H9 (cell line): Measurements from ENCODE around the gene LPP. TPM values are rescaled to one million over a fixed set of nuclear protein-coding genes. Genes with fewer than 3 reads are reported as not detected.

ENCODE experiments used
- DNase-seq: peaks from one replicate; pipeline ENCODE4 v3.0.0-alpha.2; 2017
- H2AFZ ChIP-seq: one replicate; pipeline ENCODE4 v1.6.1; 2013; ENCODE audit warnings: mild to moderate bottlenecking, low read length, control low read depth, moderate library complexity
- H2AK5ac ChIP-seq: 2 replicates; pipeline ENCODE4 v1.6.1; 2013; ENCODE audit warnings: low read length, control low read depth, mixed read lengths; ENCODE audit not compliant: insufficient read length
- H2BK120ac ChIP-seq: one replicate; pipeline ENCODE4 v1.6.1; 2013; ENCODE audit warnings: low read depth, mild to moderate bottlenecking, low read length, control low read depth, inconsistent platforms; ENCODE audit not compliant: poor library complexity, severe bottlenecking
- H2BK12ac ChIP-seq: 2 replicates; pipeline ENCODE4 v1.6.1; 2013; ENCODE audit warnings: low read length, control low read depth, mixed read lengths, low read depth; ENCODE audit not compliant: insufficient read length
- H2BK15ac ChIP-seq: 2 replicates; pipeline ENCODE4 v1.6.1; 2013; ENCODE audit warnings: low read depth, low read length, control low read depth
- H2BK20ac ChIP-seq: one replicate; pipeline ENCODE4 v1.6.1; 2013; ENCODE audit warnings: low read depth, mild to moderate bottlenecking, low read length, control low read depth, inconsistent platforms; ENCODE audit not compliant: poor library complexity, severe bottlenecking
- H2BK5ac ChIP-seq: 2 replicates; pipeline ENCODE4 v1.6.1; 2013; ENCODE audit warnings: low read length, control low read depth, mixed read lengths; ENCODE audit not compliant: insufficient read length
- H3K14ac ChIP-seq: 2 replicates; pipeline ENCODE4 v1.6.1; 2013; ENCODE audit warnings: low read length, control low read depth; ENCODE audit not compliant: insufficient read depth
- H3K18ac ChIP-seq: 2 replicates; pipeline ENCODE4 v1.6.1; 2013; ENCODE audit warnings: low read depth, mild to moderate bottlenecking, mixed read lengths, low read length, control low read depth; ENCODE audit not compliant: insufficient read length
- H3K23ac ChIP-seq: 2 replicates; pipeline ENCODE4 v1.6.1; 2013; ENCODE audit warnings: low read length, control low read depth, mixed read lengths, low read depth; ENCODE audit not compliant: insufficient read length
- H3K23me2 ChIP-seq: 2 replicates; pipeline ENCODE4 v1.6.1; 2013; ENCODE audit warnings: low read depth, mild to moderate bottlenecking, mixed read lengths, low read length, control low read depth; ENCODE audit not compliant: insufficient read length, poor library complexity, severe bottlenecking
- H3K27ac ChIP-seq: 2 replicates; pipeline ENCODE4 v1.5.1; 2013; ENCODE audit warnings: low read length, control low read depth, mixed read lengths, low read depth; ENCODE audit not compliant: insufficient read length
- H3K27me3 ChIP-seq: 2 replicates; pipeline ENCODE4 v1.6.1; 2013; ENCODE audit warnings: low read length, control low read depth, inconsistent platforms; ENCODE audit not compliant: insufficient read depth
- H3K4ac ChIP-seq: 2 replicates; pipeline ENCODE4 v1.6.1; 2013; ENCODE audit warnings: low read depth, mild to moderate bottlenecking, control low read depth, inconsistent platforms, low read length, moderate library complexity
- H3K4me1 ChIP-seq: 2 replicates; pipeline ENCODE4 v1.6.1; 2013; ENCODE audit warnings: low read length, control low read depth, inconsistent platforms; ENCODE audit not compliant: insufficient read depth
- H3K4me2 ChIP-seq: 2 replicates; pipeline ENCODE4 v1.6.1; 2013; ENCODE audit warnings: low read length, control low read depth, mixed read lengths; ENCODE audit not compliant: insufficient read length, insufficient read depth
- H3K56ac ChIP-seq: 2 replicates; pipeline ENCODE4 v1.6.1; 2013; ENCODE audit warnings: low read depth, mild to moderate bottlenecking, mixed read lengths, low read length, control low read depth; ENCODE audit not compliant: insufficient read length
- H3K79me1 ChIP-seq: 2 replicates; pipeline ENCODE4 v1.6.1; 2013; ENCODE audit warnings: low read depth, mild to moderate bottlenecking, moderate library complexity, low read length, control low read depth, inconsistent platforms; ENCODE audit not compliant: insufficient read depth, poor library complexity, severe bottlenecking
- H3K79me2 ChIP-seq: 2 replicates; pipeline ENCODE4 v1.6.1; 2013; ENCODE audit warnings: low read length, control low read depth, inconsistent platforms; ENCODE audit not compliant: insufficient read depth
- H3K9ac ChIP-seq: 2 replicates; pipeline ENCODE4 v1.6.1; 2013; ENCODE audit warnings: low read length, control low read depth, mixed read lengths; ENCODE audit not compliant: insufficient read length; ENCODE audit errors: extremely low read depth
- H3K9me3 ChIP-seq: one replicate; pipeline ENCODE4 v1.6.1; 2013; ENCODE audit warnings: low read depth, low read length, inconsistent platforms; ENCODE audit not compliant: control insufficient read depth
- H3T11ph ChIP-seq: one replicate; pipeline ENCODE4 v1.6.1; 2013; ENCODE audit warnings: mild to moderate bottlenecking, low read length, control low read depth, inconsistent platforms
- H4K20me1 ChIP-seq: one replicate; pipeline ENCODE4 v1.6.1; 2013; ENCODE audit not compliant: control insufficient read depth, insufficient read length, insufficient read depth
- H4K5ac ChIP-seq: 2 replicates; pipeline ENCODE4 v1.6.1; 2013; ENCODE audit warnings: low read depth, mild to moderate bottlenecking, mixed read lengths, low read length, control low read depth; ENCODE audit not compliant: insufficient read length
- H4K8ac ChIP-seq: replicated peaks from 2 replicates; pipeline ENCODE4 v1.6.1; 2013; ENCODE audit warnings: low read length, control low read depth, mixed read lengths, low read depth; ENCODE audit not compliant: insufficient read length
- H4K91ac ChIP-seq: 2 replicates; pipeline ENCODE4 v1.6.1; 2013; ENCODE audit warnings: low read depth, mild to moderate bottlenecking, moderate library complexity, mixed read lengths, low read length, control low read depth; ENCODE audit not compliant: insufficient read length
- H3K27ac Mint-ChIP-seq, 3 experiments: 2 replicates in 2 of 3; 3 replicates in 1 of 3; pipeline ENCODE4 v1.8.0; 2020 to 2021; ENCODE audit warnings: mixed read lengths in 3 of 3, mild to moderate bottlenecking in 1 of 3, moderate library complexity in 1 of 3
- H3K27me3 Mint-ChIP-seq: 2 replicates; pipeline ENCODE4 v1.8.0; 2021; ENCODE audit warnings: low read depth, mild to moderate bottlenecking, moderate library complexity, mixed read lengths
- H3K36me3 Mint-ChIP-seq, 3 experiments: 2 replicates in 2 of 3; 3 replicates in 1 of 3; pipeline ENCODE4 v1.8.0; 2020 to 2021; ENCODE audit warnings: low read depth in 3 of 3, mixed read lengths in 3 of 3; ENCODE audit not compliant: insufficient read depth in 1 of 3
- H3K4me1 Mint-ChIP-seq, 2 experiments: 2 replicates each; pipeline ENCODE4 v1.8.0; 2020; ENCODE audit warnings: mixed read lengths in 2 of 2
- H3K4me3 Mint-ChIP-seq, 2 experiments: 2 replicates in 1 of 2; 3 replicates in 1 of 2; pipeline ENCODE4 v1.8.0; 2020 to 2021; ENCODE audit warnings: mild to moderate bottlenecking in 2 of 2, mixed read lengths in 2 of 2, moderate library complexity in 1 of 2
- H3K9me3 Mint-ChIP-seq, 2 experiments: 2 replicates in 1 of 2; 3 replicates in 1 of 2; pipeline ENCODE4 v1.8.0; 2020; ENCODE audit warnings: mild to moderate bottlenecking in 2 of 2, mixed read lengths in 2 of 2, moderate library complexity in 1 of 2
- CTCF ChIP-seq: fragments of 200-600 bp; sonication (generic); conservative IDR thresholded peaks from 3 replicates; pipeline ENCODE4 v1.8.0; 2021; ENCODE audit warnings: antibody characterized with exemption, mild to moderate bottlenecking
- total RNA-seq: library from RNA; stranded (reverse); gene quantifications from 2 replicates; pipeline ENCODE4 v1.2.1, GENCODE V29; 2021

The LPP gene
- total RNA-seq, 1 experiment from 2014 or later: 64.6 TPM

DNA sequence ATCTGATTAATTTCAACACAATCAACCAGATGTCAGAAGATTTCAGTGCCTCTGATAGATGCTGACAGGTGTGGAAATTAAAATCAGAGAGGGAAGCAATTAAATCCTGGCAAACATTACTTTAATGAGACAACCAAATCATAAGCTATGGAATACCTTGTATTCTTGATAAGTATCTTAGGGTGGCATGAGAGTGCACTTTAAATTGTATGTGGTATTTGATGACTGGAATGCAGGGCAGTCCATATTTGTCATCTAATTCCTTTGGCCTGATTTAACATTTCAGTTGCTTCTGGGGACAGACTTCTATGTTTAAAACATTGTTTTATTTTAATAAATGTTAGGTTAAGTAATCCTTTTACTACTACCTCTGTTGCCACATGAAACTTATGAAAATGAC lies 184.1 kb downstream of the LPP start:
- peaks cover 2% of the 10 kb centered on the region; the same call in 1 of the 2 replicates for H3K79me2 ChIP-seq

More for the DNA sequence above, 184.1 kb downstream of the LPP start:
- no peak overlapping the region for H3K4me2 ChIP-seq
- H3K14ac ChIP-seq: no peak overlapping the region
- H3K27ac Mint-ChIP-seq: no peak overlapping the region
- H2AK5ac ChIP-seq: no peak overlapping the region
- H3K4ac ChIP-seq: no peak overlapping the region
- no peaks in the 10 kb centered on the region for H4K20me1 ChIP-seq
- H2BK120ac ChIP-seq: no peak overlapping the region
- H2BK20ac ChIP-seq: no peak overlapping the region
- DNase-seq: no peak
- H3K56ac ChIP-seq: no peak overlapping the region
- no peak overlapping the region for H3K4me3 Mint-ChIP-seq
- no peak for TF ChIP-seq CTCF
- no peak overlapping the region for H4K8ac ChIP-seq
- H3K27ac ChIP-seq: no peak overlapping the region
- no peak overlapping the region for H3K9ac ChIP-seq
- H3K27me3 ChIP-seq: no peaks in the 10 kb centered on the region
- H2BK12ac ChIP-seq: no peak overlapping the region
- no peak overlapping the region for H3K23ac ChIP-seq
- no peak overlapping the region for H4K5ac ChIP-seq
- no peaks in the 10 kb centered on the region for H3K27me3 Mint-ChIP-seq
- H3K4me1 Mint-ChIP-seq: peaks cover 11 to 13% of the 10 kb centered on the region in 2 experiments
- no peak overlapping the region for H3T11ph ChIP-seq
- no peaks in the 10 kb centered on the region for H3K36me3 Mint-ChIP-seq
- no peaks in the 10 kb centered on the region for H3K9me3 Mint-ChIP-seq
- no peak overlapping the region for H3K18ac ChIP-seq
- no peak overlapping the region for H2AFZ ChIP-seq
- H3K79me1 ChIP-seq: no peaks in the 10 kb centered on the region
- no peak overlapping the region for H2BK5ac ChIP-seq
- H2BK15ac ChIP-seq: no peak overlapping the region
- H3K9me3 ChIP-seq: no peaks in the 10 kb centered on the region
- no peak overlapping the region for H4K91ac ChIP-seq
- H3K23me2 ChIP-seq: no peaks in the 10 kb centered on the region
- no peaks in the 10 kb centered on the region for H3K4me1 ChIP-seq
